Trophoblast cell (in vitro differentiated cells and primary cell): ENCODE data around the gene NOS1AP.

Source experiments
- DNase-seq, 2 donors: peaks; one replicate each; pipeline ENCODE4 v3.0.0-alpha.2; 2016
- H2AFZ ChIP-seq: 2 replicates; pipeline ENCODE4 v1.6.1; 2013; ENCODE audit warnings: low read length, moderate library complexity, mild to moderate bottlenecking; ENCODE audit not compliant: insufficient read depth, poor library complexity
- H2AK5ac ChIP-seq: 2 replicates; pipeline ENCODE4 v1.6.1; 2013; ENCODE audit warnings: mild to moderate bottlenecking, low read length
- H2BK120ac ChIP-seq: 2 replicates; pipeline ENCODE4 v1.6.1; 2013; ENCODE audit warnings: low read length, mild to moderate bottlenecking, moderate library complexity; ENCODE audit not compliant: insufficient read depth, poor library complexity
- H2BK12ac ChIP-seq: 2 replicates; pipeline ENCODE4 v1.6.1; 2013; ENCODE audit warnings: mild to moderate bottlenecking, low read length, moderate library complexity
- H2BK5ac ChIP-seq: 2 replicates; pipeline ENCODE4 v1.6.1; 2013; ENCODE audit warnings: low read length, low read depth, moderate library complexity, mild to moderate bottlenecking; ENCODE audit not compliant: poor library complexity
- H3K14ac ChIP-seq: 2 replicates; pipeline ENCODE4 v1.6.1; 2013; ENCODE audit warnings: mild to moderate bottlenecking, low read length
- H3K18ac ChIP-seq: 2 replicates; pipeline ENCODE4 v1.6.1; 2013; ENCODE audit warnings: mild to moderate bottlenecking, low read length
- H3K23ac ChIP-seq: 2 replicates; pipeline ENCODE4 v1.6.1; 2013; ENCODE audit warnings: low read length
- H3K27ac ChIP-seq: 2 replicates; pipeline ENCODE4 v1.5.1; 2013; ENCODE audit warnings: low read depth, mild to moderate bottlenecking, inconsistent platforms, low read length, moderate library complexity
- H3K27me3 ChIP-seq: 2 replicates; pipeline ENCODE4 v1.6.1; 2013; ENCODE audit warnings: inconsistent platforms, mild to moderate bottlenecking, low read length, moderate library complexity; ENCODE audit not compliant: insufficient read depth
- H3K36me3 ChIP-seq, 2 experiments: 1 replicate in 1 of 2; 2 replicates in 1 of 2; pipeline ENCODE4 v1.6.1; 2013; ENCODE audit warnings: low read length in 2 of 2, mild to moderate bottlenecking in 2 of 2, moderate library complexity in 1 of 2; ENCODE audit not compliant: insufficient read depth in 2 of 2, control insufficient read depth in 1 of 2
- H3K4ac ChIP-seq: 2 replicates; pipeline ENCODE4 v1.6.1; 2013; ENCODE audit warnings: low read depth, mild to moderate bottlenecking, low read length, moderate library complexity
- H3K4me1 ChIP-seq, 2 experiments: 1 replicate in 1 of 2; 2 replicates in 1 of 2; pipeline ENCODE4 v1.6.1; 2013; ENCODE audit warnings: low read length in 2 of 2, mild to moderate bottlenecking in 2 of 2, moderate library complexity in 1 of 2; ENCODE audit not compliant: insufficient read depth in 2 of 2, control insufficient read depth in 1 of 2
- H3K4me2 ChIP-seq: 2 replicates; pipeline ENCODE4 v1.6.1; 2013; ENCODE audit warnings: inconsistent platforms, mild to moderate bottlenecking, low read length, moderate library complexity
- H3K4me3 ChIP-seq: 2 replicates; pipeline ENCODE4 v1.5.1; 2013; ENCODE audit warnings: mild to moderate bottlenecking, low read depth, low read length, inconsistent platforms
- H3K79me1 ChIP-seq: one replicate; pipeline ENCODE4 v1.6.1; 2013; ENCODE audit warnings: low read length
- H3K79me2 ChIP-seq: 2 replicates; pipeline ENCODE4 v1.6.1; 2013; ENCODE audit warnings: low read length, mild to moderate bottlenecking; ENCODE audit not compliant: control insufficient read depth, insufficient read depth, poor library complexity
- H3K9ac ChIP-seq: 2 replicates; pipeline ENCODE4 v1.6.1; 2013; ENCODE audit warnings: mild to moderate bottlenecking, low read length
- H3K9me3 ChIP-seq: 2 replicates; pipeline ENCODE4 v1.6.1; 2013; ENCODE audit warnings: low read depth, mild to moderate bottlenecking, control low read depth, inconsistent platforms, low read length; ENCODE audit not compliant: insufficient read depth
- H4K12ac ChIP-seq: 2 replicates; pipeline ENCODE4 v1.6.1; 2013; ENCODE audit warnings: low read depth, mild to moderate bottlenecking, low read length, moderate library complexity
- H4K8ac ChIP-seq: 2 replicates; pipeline ENCODE4 v1.6.1; 2013; ENCODE audit warnings: low read depth, mild to moderate bottlenecking, low read length, moderate library complexity
- H4K91ac ChIP-seq: one replicate; pipeline ENCODE4 v1.6.1; 2013; ENCODE audit warnings: low read depth, mild to moderate bottlenecking, low read length, moderate library complexity
- WGBS: extraction: QIAGEN DNeasy Blood & Tissue Kit; methylation state at CpG from one replicate; pipeline ENCODE4 v1.1.7; 2013; ENCODE audit warnings: missing lambda C conversion rate; ENCODE audit not compliant: insufficient read length, insufficient coverage; ENCODE audit errors: extremely low coverage; 5-methylcytosine and 5-hydroxymethylcytosine counted together

NOS1AP gene

GRCh38 chr1:162218975-162219374 lies 149.5 kb downstream of the NOS1AP start:
- Histone ChIP-seq H2BK120ac (no peak overlapping the region), H2BK12ac (no peak overlapping the region), H4K91ac (no peak overlapping the region), H2AFZ (no peak overlapping the region), H3K27me3 (no peaks in the 10 kb centered on the region), H3K4me3 (no peak overlapping the region), H3K79me2 (no peaks in the 10 kb centered on the region), H3K9ac (no peak overlapping the region), H3K36me3 (no peaks in the 10 kb centered on the region), H3K4me2 (no peak overlapping the region), H4K12ac (no peak overlapping the region), H2BK5ac (no peak overlapping the region), H4K8ac (no peak overlapping the region), H3K27ac (no peak overlapping the region), H2AK5ac (no peak overlapping the region), H3K23ac (no peak overlapping the region), H3K4ac (no peak overlapping the region), H3K9me3 (no peaks in the 10 kb centered on the region), H3K14ac (no peak overlapping the region), H3K4me1 (peaks cover 16 to 19% of the 10 kb centered on the region in 2 experiments), H3K18ac (no peak overlapping the region), H3K79me1 (peaks cover 1% of the 10 kb centered on the region)
- no CpG with 5 or more reads among the region's 5 CpGs for WGBS
- DNase-seq, result peak in 1 of 2 donors; percentile 21

DNA sequence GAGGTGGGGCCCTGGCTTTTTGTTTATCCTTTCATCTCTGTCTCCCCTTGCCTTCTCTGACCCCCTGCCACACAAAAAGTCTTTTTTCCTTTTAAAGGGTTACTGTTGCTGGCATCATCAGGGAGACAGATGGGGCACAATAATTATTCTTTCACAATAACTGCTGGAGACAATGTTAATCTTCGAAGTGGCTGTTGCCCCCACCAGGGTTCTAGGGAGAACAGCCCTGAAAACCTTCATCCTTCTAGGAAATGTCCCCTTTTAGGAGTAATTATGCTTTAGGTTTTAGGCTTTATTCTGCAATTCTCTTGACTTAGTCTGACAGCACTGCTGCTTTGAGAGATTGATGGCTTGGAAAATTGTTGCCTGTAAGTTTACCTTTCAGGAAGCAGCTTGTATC lies 150.0 kb downstream of the NOS1AP start:
- Histone ChIP-seq H3K27me3 (no peaks in the 10 kb centered on the region), H3K4me3 (no peak overlapping the region), H3K79me1 (peaks cover 1% of the 10 kb centered on the region), H3K79me2 (no peaks in the 10 kb centered on the region), H3K9ac (no peak overlapping the region), H3K4ac (no peak overlapping the region), H2BK12ac (no peak overlapping the region), H2AFZ (no peak overlapping the region), H3K4me2 (no peak overlapping the region), H2BK5ac (no peak overlapping the region), H3K14ac (no peak overlapping the region), H3K36me3 (no peaks in the 10 kb centered on the region), H2BK120ac (no peak overlapping the region), H3K18ac (no peak overlapping the region), H4K91ac (no peak overlapping the region), H4K8ac (no peak overlapping the region), H3K4me1 (peaks cover 14 to 19% of the 10 kb centered on the region in 2 experiments), H3K27ac (no peak overlapping the region), H2AK5ac (no peak overlapping the region), H4K12ac (no peak overlapping the region), H3K9me3 (no peaks in the 10 kb centered on the region), H3K23ac (no peak overlapping the region)
- DNase-seq, result no peak
- no CpG with 5 or more reads among the region's 1 CpG for WGBS

GRCh38 chr1:162220009-162220539 lies 150.6 kb downstream of the NOS1AP start:
- Histone ChIP-seq H4K8ac (no peak overlapping the region), H3K14ac (no peak overlapping the region), H3K79me1 (peaks cover 1% of the 10 kb centered on the region), H4K12ac (no peak overlapping the region), H3K23ac (no peak overlapping the region), H3K79me2 (no peaks in the 10 kb centered on the region), H3K9me3 (no peaks in the 10 kb centered on the region), H2BK120ac (no peak overlapping the region), H3K18ac (no peak overlapping the region), H4K91ac (no peak overlapping the region), H3K4me1 (peaks cover 12 to 18% of the 10 kb centered on the region in 2 experiments), H2BK12ac (no peak overlapping the region), H3K4ac (no peak overlapping the region), H3K27ac (no peak overlapping the region), H2AFZ (no peak overlapping the region), H3K9ac (no peak overlapping the region), H2AK5ac (no peak overlapping the region), H2BK5ac (no peak overlapping the region), H3K36me3 (no peaks in the 10 kb centered on the region), H3K4me3 (no peak overlapping the region), H3K27me3 (no peaks in the 10 kb centered on the region), H3K4me2 (no peak overlapping the region)
- no peak for DNase-seq
- WGBS, result no CpG with 5 or more reads among the region's 6 CpGs

GRCh38 chr1:162222014-162222413 lies 152.5 kb downstream of the NOS1AP start:
- no peak overlapping the region for H2AK5ac ChIP-seq
- H2AFZ ChIP-seq, result no peak overlapping the region
- no peaks in the 10 kb centered on the region for H3K79me2 ChIP-seq
- no peak for DNase-seq
- H3K36me3 ChIP-seq, result no peaks in the 10 kb centered on the region
- no peaks in the 10 kb centered on the region for H3K9me3 ChIP-seq
- no peak overlapping the region for H3K14ac ChIP-seq
- H3K4me2 ChIP-seq, result no peak overlapping the region
- H3K79me1 ChIP-seq, result no peaks in the 10 kb centered on the region
- no peak overlapping the region for H3K27ac ChIP-seq
- peaks cover 4 to 8% of the 10 kb centered on the region in 2 experiments for H3K4me1 ChIP-seq
- no peak overlapping the region for H3K4me3 ChIP-seq
- no peak overlapping the region for H3K18ac ChIP-seq
- H2BK120ac ChIP-seq, result no peak overlapping the region
- H4K91ac ChIP-seq, result no peak overlapping the region
- no peak overlapping the region for H3K9ac ChIP-seq
- no peaks in the 10 kb centered on the region for H3K27me3 ChIP-seq
- no peak overlapping the region for H4K8ac ChIP-seq
- no peak overlapping the region for H4K12ac ChIP-seq
- no peak overlapping the region for H2BK12ac ChIP-seq
- H2BK5ac ChIP-seq, result no peak overlapping the region
- no CpG with 5 or more reads among the region's 5 CpGs for WGBS
- no peak overlapping the region for H3K23ac ChIP-seq
- H3K4ac ChIP-seq, result no peak overlapping the region
